Erythroblast (primary cell): ENCODE results near the gene SLC30A7.

Experiments used
- GATA1 ChIP-seq: IDR thresholded peaks from 2 replicates; pipeline ENCODE4 v1.6.1; 2011; ENCODE audit warnings: low read depth, mild to moderate bottlenecking, control low read depth, low read length, moderate library complexity
- POLR2A ChIP-seq: IDR thresholded peaks from 2 replicates; pipeline ENCODE4 v1.6.1; 2011; ENCODE audit warnings: mild to moderate bottlenecking, low read length

DNA sequence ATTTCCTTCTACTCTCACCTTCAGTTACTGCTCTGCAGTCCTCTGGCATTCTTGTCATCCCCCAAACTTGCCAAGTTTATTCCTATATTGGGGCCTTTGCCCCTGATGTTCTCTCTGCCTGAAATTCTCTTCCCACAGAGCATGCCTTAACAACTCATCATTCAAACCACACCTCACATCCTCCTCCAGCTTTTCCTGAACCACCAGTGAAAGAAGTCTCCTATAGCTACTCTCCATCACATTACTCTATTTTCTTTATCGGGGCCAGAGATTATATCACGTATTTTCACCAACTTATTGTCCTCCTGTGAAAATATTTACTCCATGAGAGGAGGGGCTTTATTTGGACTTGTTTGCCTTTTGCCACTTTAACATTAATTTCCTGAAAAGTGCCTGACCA lies 33.3 kb upstream of the SLC30A7 start:
- TF ChIP-seq GATA1, result no peak
- no peak for TF ChIP-seq POLR2A
